HG03460 (cell line): ENCODE measurements around the gene LKAAEAR1.

Experiments
- ATAC-seq: cut with Tn5 transposase; IDR thresholded peaks from one replicate; pipeline ENCODE4 v1.9.1; 2021; ENCODE audit not compliant: unreplicated experiment

The LKAAEAR1 gene

DNA sequence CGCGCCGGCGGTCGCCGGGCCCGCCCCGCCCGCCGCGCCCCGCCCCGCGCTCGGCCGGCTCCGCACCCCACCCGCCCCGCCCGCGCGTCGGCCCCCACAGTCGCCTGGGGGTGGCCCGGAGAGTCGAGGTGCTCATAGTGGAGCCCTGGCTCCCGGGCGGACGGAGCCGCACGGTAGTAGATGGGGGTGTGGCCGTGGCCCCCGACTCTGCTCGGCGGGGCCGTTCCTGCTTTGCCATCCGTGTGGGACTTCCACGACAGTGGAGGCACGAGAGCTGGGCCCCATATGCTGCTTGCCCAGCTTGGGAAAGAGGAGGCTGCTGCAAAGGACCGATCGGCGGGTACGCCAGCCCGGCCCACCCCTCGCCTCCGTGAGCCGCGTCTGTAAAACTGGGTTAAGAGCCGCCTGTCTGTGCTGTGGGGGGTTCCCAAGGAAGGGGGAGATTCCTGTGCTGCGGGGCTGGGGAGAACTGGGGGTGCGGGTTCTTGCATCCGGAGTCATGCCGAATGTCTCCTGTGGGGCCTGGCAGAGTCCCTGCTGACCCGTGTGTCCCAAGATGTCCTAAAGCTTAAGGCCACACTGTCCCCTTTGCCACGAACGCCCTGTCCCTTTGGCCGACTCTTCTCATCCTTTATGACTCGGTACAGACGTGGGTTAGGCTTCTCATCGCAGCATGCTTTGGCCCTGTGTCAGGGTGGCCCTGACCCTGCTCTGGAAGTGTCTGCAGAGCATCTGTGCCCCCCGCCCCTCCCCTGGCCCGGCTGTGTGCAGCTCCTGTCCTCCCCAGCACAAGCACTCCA, 4.0 kb downstream of the LKAAEAR1 start, which contains the start of gene OPRL1:
TSS of gene OPRL1 (plus strand) at position 70 of the 800 bp plus-strand sequence. CDS start 12,639 bp downstream, outside the sequence.
- ATAC-seq: no peak

DNA sequence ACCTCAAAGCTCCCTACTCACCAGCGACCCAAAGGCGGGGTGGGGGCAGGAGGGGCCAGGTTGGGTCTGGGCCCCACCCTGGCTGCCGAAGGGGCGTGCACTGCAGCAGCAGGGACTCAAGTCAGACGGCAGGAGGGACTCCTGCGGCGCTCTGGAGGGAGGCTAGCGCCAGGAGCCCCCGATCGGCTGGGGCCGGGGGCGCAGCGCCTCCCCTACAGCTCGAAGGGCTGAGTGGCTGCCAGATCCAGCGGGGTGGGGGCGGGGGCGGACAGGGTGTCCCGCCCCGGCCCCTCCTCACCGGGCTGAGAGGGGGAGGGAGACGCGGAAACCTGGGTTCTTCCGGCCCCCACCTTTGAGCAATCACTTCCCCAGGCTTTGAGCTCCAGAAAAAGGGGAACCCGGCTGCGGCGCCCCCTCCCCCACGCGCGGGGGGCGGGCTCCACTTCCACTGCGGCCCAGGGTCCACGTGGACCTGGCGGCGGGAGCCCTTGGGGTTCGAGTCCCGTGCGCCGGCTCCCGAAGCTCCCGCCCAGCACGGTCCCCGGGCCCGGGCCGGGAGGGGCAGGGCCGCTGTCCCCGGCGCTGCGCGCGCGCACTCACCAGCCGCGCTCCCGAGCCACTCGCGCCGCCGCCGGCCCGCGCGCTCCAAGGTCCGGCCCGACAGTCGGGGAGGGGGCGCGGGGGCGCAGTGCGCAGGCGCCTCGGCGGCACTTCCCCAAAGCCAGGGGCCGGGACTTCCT, 4.8 kb downstream of the LKAAEAR1 start, which contains the start of gene RGS19:
TSS of gene RGS19 (minus strand) at position 246 of the 740 bp plus-strand sequence. CDS start 2,632 bp downstream, outside the sequence.
- ATAC-seq: no peak

- ATAC-seq: no peak
Measured at GRCh38 chr20:64078934-64079272, 5.3 kb downstream of the LKAAEAR1 start.

GRCh38 chr20:64077876-64078551, 6.2 kb downstream of the LKAAEAR1 start:
- ATAC-seq: no peak

DNA sequence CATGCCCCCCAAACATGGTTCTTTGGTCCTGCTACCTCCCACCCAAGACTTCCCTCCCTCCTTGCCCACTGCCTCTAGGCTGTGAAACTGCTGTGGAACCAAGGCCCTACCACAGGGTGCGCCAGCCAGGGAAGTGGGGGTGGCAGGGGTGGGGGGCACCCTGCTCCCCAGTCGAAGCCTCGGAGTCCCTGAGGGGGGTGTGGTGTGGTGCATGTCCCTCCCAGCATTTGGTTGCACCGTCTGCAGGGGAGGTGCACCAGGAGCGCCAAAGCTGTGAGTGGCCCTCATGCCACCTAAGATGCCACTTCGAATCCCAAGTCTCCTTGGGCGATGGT, 6.7 kb downstream of the LKAAEAR1 start:
- ATAC-seq: no peak

DNA sequence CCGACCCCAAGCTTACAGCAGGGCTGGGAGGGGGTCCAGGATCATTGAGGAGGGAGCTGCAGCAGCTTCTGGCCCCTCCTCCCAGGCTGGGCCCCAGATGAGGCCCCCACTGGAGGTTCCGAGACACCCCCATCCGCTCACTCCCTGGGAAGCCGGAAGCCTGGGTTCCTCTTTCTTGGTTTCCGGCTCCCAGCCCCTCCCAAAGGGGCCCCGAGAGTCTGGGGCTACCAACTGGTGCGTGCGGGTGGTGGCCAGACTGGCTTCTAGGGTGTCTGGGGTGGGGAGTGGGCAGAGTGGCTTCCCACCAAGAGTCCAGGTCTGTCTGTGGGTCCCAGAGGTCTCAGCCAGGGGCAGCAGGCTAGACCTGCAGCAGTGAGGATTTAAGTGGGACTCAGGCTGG, 7.1 kb downstream of the LKAAEAR1 start:
- no peak for ATAC-seq

DNA sequence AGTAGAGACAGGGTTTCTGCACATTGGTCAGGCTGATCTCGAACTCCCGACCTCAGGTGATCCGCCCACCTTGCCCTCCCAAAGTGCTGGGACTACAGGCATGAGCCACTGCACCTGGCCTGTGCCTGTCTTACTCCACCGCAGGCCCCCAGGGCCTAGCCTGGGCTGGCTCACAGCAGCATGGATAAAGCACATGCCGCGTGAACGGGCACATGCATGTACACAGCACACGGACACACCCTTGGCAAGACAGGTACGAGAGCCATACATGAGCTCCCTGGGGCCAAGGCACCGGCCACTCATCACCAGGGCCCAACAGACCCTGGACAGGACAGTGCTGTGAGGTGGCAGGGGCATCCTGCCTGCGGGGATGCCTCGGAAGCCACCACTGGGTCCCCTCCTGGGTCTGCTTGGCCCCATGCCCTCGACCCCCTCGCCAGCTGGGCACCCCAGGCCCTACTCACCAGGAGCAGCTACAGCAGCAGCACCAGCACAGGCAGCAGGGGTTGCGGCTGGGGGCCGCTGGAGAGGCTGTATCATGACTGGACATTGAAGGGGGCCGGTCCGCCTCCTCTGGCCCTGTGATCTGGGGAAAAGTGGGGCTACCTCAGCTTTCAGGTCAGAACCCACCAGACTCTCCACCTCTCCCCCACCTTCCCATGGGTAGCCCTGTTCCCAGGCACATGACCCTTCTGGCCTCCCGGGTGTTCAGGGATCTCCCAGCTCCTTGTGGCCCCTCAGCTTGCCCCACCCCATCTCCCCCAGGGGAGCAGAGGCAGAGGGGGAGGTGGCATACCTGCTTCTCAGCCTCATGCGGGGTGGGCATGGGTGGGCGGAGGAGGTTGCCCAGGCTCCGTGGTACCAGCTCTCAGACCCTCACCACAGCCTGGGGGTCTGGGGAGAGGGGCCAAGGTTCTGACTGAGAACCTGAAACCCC, 7.9 kb downstream of the LKAAEAR1 start:
- ATAC-seq: no peak

- ATAC-seq: no peak
Measured at GRCh38 chr20:64075556-64075955, 8.6 kb downstream of the LKAAEAR1 start.

DNA sequence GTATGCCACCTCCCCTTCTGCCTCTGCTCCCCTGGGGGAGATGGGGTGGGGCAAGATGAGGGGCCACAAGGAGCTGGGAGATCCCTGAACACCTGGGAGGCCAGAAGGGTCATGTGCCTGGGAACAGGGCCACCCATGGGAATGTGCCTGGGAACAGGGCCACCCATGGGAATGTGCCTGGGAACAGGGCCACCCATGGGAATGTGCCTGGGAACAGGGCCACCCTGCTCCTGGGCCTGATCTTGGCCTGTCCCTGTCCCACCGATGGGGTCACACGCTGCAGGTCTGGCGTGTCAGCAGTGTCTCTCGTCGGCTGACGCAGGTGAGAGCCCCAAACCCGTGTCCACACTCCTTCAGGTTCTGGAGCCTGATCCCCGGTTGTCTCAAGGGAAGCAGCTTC, 9.2 kb downstream of the LKAAEAR1 start:
- no peak for ATAC-seq

DNA sequence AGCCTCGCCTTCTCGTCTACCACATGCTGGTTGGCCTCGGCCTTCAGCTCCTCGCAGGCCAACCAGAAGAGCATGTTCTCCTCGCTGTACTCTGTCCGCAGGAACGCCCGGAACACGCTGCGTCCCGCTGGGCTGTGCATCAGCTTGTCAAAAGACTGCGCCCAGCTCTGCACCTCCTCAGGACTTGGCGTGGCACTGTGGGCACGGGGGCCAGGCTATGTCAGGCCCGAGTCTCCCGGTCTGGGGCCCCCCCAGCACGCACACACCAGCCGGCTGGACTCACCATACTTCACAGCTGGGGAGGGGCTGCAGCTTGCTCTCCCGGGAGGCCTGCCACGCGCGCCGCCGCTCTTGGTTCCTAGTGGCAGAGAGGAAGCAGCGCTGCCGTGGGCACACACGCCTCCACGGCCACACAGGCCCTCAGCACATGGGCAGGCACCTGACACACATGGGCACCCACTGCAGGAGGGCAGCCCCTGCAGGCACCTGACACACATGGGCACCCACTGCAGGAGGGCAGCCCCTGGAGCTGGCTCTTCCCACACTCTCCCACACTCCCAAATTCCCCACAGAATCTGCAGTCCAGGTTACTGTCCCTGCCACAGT, 9.9 kb downstream of the LKAAEAR1 start:
- no peak for ATAC-seq

DNA sequence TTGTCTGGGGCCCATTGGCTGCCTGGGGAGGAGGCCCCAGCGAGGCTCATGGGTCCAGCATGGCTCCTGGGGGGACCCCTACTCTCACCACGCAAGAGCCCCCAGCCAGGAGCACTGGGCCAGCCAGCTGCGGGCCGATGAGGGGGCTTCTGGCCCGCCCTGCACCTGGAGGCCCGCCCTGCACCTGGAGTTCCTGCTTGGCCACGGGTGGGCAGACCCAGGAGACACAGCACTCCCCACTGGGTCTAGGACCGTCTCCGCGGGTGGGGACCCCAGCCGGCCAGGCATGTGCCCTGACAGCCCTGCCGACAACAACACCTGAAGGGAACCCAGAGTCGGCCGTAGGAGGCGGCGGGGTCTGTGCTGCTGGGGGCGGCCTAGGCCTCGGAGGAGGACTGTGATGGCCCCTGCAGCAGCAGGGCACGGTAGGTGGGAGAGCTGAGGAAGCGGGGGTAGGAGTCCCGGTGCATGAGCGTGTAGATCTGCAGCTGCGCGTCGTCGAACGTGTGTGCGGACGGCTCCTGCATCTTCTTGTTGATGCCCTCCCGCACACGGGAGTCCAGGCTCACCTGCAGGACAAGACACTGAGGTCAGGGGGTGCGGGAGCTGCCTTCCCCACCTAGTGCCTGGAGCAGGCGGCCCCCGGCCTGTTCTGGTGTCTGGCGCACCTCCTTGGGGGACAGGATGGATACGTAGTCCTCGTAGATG, 10.6 kb downstream of the LKAAEAR1 start:
- no peak for ATAC-seq

- no peak for ATAC-seq
Measured at GRCh38 chr20:64072498-64073063, 11.6 kb downstream of the LKAAEAR1 start.

- no peak for ATAC-seq
Measured at GRCh38 chr20:64071341-64072332, 12.6 kb downstream of the LKAAEAR1 start.

DNA sequence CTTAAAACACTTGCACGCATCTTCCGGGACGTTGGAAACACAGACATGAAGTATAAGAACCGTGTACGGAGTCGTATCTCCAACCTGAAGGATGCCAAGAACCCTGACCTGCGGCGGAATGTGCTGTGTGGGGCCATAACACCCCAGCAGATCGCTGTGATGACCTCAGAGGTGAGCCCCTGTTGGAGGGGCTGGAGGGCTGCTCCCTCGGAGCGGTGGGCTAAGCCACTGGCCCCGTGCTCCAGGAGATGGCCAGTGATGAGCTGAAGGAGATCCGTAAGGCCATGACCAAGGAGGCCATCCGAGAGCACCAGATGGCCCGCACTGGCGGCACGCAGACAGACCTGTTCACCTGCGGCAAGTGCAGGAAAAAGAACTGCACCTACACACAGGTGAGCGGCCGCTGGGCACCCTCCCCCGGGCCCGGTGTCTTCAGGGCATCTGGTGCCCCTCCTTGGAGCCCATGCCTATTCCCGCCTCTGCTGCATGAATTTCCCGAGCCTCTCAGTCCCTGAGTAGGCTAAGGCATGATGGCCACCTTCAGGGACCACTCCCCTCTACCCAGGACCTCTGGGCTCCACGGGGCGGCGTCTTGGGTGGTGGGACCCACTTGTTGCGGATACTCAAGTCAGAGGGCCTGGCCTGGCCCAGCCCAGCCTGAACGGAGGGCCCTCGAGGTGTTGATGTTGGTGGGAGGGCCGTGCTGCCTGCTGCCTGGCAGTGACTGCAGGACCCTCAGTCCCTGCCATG, 13.8 kb downstream of the LKAAEAR1 start:
- ATAC-seq: no peak

GRCh38 chr20:64069614-64070243, 14.5 kb downstream of the LKAAEAR1 start:
- no peak for ATAC-seq

DNA sequence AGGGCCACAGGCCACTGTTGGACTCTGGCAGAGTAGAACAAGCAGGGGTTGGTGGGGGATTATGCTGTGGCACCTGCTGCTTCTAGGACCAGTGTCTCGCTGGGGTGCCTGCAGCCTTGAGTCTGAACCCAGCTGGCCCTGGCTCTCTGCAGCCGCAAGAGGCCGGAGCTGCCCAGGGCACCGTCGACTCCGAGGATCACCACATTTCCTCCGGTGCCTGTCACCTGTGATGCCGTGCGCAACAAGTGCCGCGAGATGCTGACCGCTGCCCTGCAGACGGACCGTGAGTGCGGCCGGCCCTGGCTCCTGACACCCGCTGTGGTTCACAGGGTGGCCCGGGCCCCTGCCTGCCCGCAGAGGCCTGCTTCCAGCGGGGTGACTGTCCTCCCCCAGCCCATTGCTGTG, 15.0 kb downstream of the LKAAEAR1 start:
- no peak for ATAC-seq
